Stimulated activated CD8-positive, alpha-beta memory T cell treated with anti-CD3 and anti-CD28 coated beads, Interleukin-7, amount 100 ng/mL, for 24 hours (primary cell): Measurements from ENCODE around the gene NDOR1.
"Not testable (repeated sequence)": the region's sequence is repeated elsewhere in the genome, so short reads cannot be mapped to it uniquely, and the experiment has no call there.

Experiments used
- DNase-seq: peaks from one replicate; pipeline ENCODE4 v3.0.0-alpha.2; 2020; ENCODE audit warnings: low read depth

NDOR1 gene

GRCh38 chr9:137231372-137232039, 26.0 kb downstream of the NDOR1 start:
- no peak for DNase-seq

DNA sequence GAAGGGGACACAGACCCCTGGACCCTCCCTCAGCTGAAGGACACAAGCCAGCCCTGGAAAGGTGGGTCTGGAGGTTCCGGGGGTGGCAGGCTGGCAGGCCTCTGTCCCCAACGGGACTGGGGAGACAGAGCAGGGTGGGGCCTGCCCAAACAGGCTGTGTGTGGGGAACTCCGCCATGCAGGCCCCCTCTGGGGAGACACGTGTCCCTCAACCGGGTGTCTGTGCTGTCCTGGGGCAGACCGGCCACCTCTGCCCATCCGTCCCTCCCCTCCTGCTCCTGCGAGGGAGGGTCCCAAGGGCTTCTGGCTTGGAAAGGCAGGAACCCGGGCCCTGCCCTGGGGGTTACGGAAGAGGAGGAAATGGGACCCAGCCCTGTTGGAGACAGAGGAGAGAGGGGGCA, 26.6 kb downstream of the NDOR1 start:
- DNase-seq, result no peak

GRCh38 chr9:137232510-137232909, 27.0 kb downstream of the NDOR1 start:
- no peak for DNase-seq

GRCh38 chr9:137233143-137233980, 27.9 kb downstream of the NDOR1 start:
- DNase-seq, result no peak

DNA sequence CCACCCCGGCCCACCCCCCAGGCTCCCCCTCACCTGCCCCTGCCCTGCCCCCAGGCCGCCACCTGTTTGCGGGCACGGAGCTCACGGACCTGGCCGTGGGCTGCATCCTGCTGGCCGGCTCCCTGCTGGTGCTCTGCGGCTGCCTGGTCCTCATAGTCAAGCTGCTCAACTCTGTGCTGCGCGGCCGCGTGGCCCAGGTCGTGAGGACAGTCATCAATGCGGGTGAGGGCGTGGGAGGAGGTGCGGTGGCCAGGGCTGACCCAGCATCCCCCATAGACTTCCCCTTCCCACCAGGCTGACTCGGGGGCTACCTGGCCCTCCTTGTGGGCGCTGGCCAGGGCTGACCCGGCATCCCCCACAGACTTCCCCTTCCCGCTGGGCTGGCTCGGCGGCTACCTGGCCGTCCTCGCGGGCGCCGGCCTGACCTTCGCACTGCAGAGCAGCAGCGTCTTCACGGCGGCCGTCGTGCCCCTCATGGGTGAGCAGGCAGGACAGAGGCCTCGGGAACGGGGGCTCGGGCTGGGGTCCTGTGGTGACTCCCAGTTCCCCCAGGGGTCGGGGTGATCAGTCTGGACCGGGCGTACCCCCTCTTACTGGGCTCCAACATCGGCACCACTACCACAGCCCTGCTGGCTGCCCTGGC, 28.7 kb downstream of the NDOR1 start:
- DNase-seq, result no peak

DNA sequence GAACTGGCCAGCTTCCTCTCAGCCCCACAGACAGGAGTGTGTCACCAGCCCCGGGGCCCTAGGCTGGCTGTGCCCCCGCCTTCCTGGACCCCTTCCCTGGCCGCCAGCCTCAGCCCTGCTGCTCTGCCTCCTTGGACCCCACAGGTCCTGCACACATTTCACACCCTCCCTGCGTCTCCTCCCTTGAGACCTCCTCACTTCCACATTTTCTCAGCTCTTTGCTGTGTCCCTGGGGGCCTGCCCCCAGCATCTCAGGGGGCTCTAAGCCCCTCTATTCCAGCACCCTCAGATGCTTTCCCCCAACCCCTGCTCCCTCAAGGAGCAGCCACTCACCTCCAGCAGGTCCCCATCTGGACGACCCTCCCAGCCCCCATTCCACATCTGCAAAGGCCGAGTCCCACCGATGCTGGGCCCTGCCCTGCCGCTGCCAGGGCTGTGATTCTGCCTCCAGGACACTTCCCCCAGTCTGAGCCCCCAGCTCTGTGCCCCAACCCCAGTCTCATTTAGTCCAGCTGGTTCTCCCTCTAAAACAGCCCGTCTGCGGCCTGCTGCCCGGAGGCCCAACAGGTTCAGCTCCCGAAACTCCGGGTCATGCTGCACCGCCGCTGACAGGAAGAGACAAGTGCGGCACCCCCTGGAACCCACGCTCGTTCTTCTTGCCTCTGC, 29.4 kb downstream of the NDOR1 start:
- DNase-seq, result no peak

DNA sequence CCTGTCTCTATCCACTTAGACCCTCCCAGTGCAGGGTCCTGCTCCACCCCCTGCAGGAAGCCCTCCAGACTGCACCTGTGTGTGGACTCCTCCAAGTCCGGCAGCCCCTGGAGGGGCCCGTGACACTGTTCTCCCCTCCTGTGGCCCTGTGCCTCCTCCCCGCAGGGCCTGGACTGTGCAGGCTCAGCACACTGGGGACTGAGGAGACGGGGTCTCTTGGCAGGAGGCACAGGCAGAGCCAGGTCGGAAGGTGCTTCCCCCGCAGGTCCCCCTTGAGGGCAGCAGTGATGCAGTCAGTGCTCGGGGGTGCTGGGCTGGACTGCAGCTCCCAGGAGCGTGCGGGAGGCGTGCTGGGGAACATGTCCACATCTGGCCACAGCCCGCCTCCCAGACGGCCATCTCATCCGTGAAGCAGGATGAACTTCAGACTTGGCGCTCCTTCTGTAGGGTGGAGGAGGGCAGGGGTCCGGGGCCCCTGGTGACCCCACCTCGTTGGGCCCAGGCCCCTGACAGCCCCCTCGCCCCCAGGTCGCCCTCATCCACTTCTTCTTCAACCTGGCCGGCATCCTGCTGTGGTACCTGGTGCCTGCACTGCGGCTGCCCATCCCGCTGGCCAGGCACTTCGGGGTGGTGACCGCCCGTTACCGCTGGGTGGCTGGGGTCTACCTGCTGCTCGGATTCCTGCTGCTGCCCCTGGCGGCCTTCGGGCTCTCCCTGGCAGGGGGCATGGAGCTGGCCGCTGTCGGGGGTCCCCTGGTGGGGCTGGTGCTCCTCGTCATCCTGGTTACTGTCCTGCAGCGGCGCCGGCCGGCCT, 30.1 kb downstream of the NDOR1 start:
- no peak for DNase-seq

- peak; percentile 80 for DNase-seq
Measured at GRCh38 chr9:137236238-137236935, 30.9 kb downstream of the NDOR1 start.

- DNase-seq, result no peak
Measured at GRCh38 chr9:137236936-137237421, 31.5 kb downstream of the NDOR1 start.

DNA sequence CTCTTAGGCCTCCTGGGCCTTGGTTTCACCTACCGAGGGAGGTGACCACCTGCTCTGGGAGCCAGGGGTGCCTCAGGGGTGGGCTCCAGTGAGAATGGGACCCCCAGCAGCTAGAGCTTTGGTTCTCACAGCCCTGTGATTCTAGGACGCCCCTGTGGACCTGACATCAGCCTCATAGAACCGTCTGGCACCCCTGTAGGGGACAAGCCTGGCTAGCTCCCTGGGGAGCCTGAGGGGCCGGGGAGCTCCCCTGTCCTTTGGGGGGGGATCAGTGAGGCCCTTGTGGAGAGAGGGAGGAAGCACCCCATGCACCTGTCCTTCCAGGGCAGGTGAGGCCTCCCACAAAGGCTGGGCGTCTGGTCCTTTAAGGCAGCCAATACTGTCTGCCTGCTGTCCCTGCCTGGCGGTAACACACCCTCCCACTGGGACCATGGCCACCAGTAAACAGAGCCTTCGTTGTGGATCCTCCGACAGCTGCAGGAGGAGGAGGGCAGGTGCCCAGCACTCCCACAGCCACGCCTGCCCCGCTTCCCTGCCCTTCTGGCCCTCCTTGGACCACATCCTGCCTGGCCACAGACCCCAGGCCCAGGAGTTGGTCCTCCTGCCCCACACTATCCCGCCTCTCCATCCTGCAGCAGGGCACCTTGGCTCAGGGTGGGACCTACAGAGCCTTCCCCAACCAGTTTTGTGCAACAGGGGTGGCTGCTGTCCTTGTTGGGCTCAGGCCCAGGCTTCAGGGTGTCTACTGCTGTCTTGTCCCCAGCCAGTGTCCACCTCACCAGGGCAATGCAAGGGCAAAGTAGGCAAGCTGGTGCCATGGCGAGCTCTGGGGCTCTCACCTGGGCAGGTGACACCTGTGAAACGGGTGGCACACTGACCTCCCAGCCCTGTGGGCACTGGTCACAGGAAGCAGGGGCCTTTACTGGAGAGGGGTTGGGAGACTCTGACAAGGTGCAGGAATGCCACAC, 32.5 kb downstream of the NDOR1 start:
- DNase-seq, result no peak

DNA sequence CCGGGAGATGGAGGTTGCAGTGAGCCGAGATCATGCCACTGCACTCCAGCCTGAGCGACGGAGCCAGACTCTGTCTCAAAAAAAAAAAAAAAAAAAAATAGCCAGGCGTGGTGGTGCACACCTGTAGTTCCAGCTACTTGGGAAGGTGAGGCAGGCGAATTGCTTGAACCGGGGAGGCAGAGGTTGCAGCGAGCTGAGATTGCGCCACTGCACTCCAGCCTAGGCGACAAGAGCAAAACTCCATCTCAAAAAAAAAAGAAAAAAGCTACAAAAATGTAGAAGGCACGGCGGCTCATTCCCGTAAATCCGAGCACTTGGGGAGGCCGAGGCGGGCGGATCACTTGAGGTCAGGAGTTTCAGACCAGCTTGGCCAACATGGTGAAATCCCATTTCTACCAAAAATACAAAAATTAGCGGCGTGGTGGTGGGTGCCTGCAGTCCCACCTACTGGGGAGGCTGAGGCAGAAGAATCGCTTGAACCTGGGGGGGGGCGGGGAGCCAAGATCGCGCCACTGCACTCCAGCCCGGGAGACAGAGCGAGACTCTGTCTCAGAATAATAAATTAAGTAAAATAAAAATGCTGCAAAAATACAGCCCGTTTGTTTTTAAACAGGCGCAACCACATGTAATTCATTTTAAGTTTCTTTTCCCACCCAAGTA, 34.2 kb downstream of the NDOR1 start:
- DNase-seq, result not testable (repeated sequence)

- DNase-seq, result peak; percentile 33
Measured at GRCh38 chr9:137240318-137240840, 34.9 kb downstream of the NDOR1 start.

- DNase-seq, result peak; percentile 88
Measured at GRCh38 chr9:137240841-137241489, 35.5 kb downstream of the NDOR1 start, which contains the start of gene TUBB4B. Gene TUBB4B (plus strand): TSS chr9:137241287. CDS start chr9:137241361, 74 bp downstream.

- DNase-seq, result peak; percentile 37
Measured at GRCh38 chr9:137241490-137242268, 36.2 kb downstream of the NDOR1 start.

DNA sequence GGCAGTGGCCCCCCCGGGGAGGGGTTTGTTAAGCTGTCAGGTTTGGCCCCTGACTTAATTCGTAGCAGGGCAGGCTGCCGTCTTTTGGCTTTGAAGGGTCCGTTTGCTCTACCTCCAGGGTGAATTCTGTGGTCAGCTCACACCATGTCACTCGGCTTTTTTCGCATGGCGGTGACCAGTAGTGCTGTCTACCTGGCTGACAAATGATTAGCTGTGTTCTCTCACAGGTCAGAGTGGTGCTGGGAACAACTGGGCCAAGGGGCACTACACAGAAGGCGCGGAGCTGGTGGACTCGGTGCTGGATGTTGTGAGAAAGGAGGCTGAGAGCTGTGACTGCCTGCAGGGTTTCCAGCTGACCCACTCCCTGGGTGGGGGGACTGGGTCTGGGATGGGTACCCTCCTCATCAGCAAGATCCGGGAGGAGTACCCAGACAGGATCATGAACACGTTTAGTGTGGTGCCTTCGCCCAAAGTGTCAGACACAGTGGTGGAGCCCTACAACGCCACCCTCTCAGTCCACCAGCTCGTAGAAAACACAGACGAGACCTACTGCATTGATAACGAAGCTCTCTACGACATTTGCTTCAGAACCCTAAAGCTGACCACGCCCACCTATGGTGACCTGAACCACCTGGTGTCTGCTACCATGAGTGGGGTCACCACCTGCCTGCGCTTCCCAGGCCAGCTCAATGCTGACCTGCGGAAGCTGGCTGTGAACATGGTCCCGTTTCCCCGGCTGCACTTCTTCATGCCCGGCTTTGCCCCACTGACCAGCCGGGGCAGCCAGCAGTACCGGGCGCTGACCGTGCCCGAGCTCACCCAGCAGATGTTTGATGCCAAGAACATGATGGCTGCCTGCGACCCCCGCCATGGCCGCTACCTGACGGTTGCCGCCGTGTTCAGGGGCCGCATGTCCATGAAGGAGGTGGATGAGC, 37.0 kb downstream of the NDOR1 start:
- no peak for DNase-seq

DNA sequence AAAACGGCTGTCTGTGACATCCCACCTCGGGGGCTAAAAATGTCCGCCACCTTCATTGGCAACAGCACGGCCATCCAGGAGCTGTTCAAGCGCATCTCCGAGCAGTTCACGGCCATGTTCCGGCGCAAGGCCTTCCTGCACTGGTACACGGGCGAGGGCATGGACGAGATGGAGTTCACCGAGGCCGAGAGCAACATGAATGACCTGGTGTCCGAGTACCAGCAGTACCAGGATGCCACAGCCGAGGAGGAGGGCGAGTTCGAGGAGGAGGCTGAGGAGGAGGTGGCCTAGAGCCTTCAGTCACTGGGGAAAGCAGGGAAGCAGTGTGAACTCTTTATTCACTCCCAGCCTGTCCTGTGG, 37.7 kb downstream of the NDOR1 start:
- DNase-seq, result not testable (repeated sequence)
